Spleen (tissue), 11 donors: ENCODE measurements around the gene KLHDC4. TPM values are rescaled to one million over a fixed set of nuclear protein-coding genes. Genes with fewer than 3 reads are reported as not detected.

Experiments
- DNase-seq: peaks from one replicate; pipeline ENCODE4 v3.0.0-alpha.2; 2020
- H3K27ac ChIP-seq, 8 donors: fragments of 200-600 bp; sonication (generic) in 7 of 8; 1 replicate in 4 of 8; 2 replicates in 4 of 8; pipeline versions ENCODE4 v1.5.0 to v1.8.0; 2016 to 2021; ENCODE audit warnings: inconsistent platforms in 4 of 8, mild to moderate bottlenecking in 4 of 8, moderate library complexity in 1 of 8
- H3K27me3 ChIP-seq, 7 donors: fragments of 200-600 bp; sonication (generic) in 6 of 7; replicated peaks in 1 of 7; 1 replicate in 4 of 7; 2 replicates in 3 of 7; pipeline versions ENCODE4 v1.5.0 to v1.8.0; 2016 to 2021; ENCODE audit warnings: inconsistent platforms in 3 of 7, mild to moderate bottlenecking in 1 of 7
- H3K36me3 ChIP-seq, 6 donors: fragments of 200-600 bp; sonication (generic) in 5 of 6; 1 replicate in 4 of 6; 2 replicates in 2 of 6; pipeline versions ENCODE4 v1.5.0 to v1.8.0; 2016 to 2021; ENCODE audit warnings: inconsistent platforms in 2 of 6
- H3K4me1 ChIP-seq, 6 donors: fragments of 200-600 bp; sonication (generic) in 5 of 6; 1 replicate in 3 of 6; 2 replicates in 3 of 6; pipeline versions ENCODE4 v1.5.0 to v1.8.0; 2016 to 2021; ENCODE audit warnings: inconsistent platforms in 3 of 6
- H3K4me3 ChIP-seq, 8 donors: fragments of 200-600 bp; sonication (generic) in 7 of 8; 1 replicate in 4 of 8; 2 replicates in 4 of 8; pipeline versions ENCODE4 v1.5.0 to v1.8.0; 2016 to 2021; ENCODE audit warnings: inconsistent platforms in 4 of 8, mild to moderate bottlenecking in 4 of 8, moderate library complexity in 2 of 8
- H3K9me3 ChIP-seq, 8 donors: fragments of 200-600 bp; sonication (generic) in 7 of 8; 1 replicate in 4 of 8; 2 replicates in 4 of 8; pipeline versions ENCODE4 v1.5.0 to v1.8.0; 2016 to 2021; ENCODE audit warnings: inconsistent platforms in 4 of 8
- POLR2A ChIP-seq, 3 donors: fragments of 450-650 bp; IDR thresholded peaks; one replicate each; pipeline ENCODE4 v1.5.1; 2017; ENCODE audit warnings: antibody characterized with exemption in 3 of 3, mild to moderate bottlenecking in 1 of 3
- POLR2AphosphoS5 ChIP-seq, 3 donors: sonication (generic); formaldehyde crosslinking; IDR thresholded peaks; one replicate each; pipeline ENCODE4 v1.5.1; 2017; ENCODE audit warnings: antibody characterized with exemption in 3 of 3
- WGBS, 5 donors: extraction: QIAGEN DNeasy Blood & Tissue Kit in 3 of 5; methylation state at CpG; one replicate each; pipeline versions ENCODE4 v1.1.5 to v1.1.7; 2013 to 2018; 5-methylcytosine and 5-hydroxymethylcytosine counted together
- intact Hi-C: fragments of 100-400 bp; cut with DNase I; formaldehyde crosslinking; loops from one replicate; pipeline ENCODE4 v1.15.0; 2023; ENCODE audit warnings: low total_unique reads
- polyA plus RNA-seq, 3 donors: library from polyadenylated mRNA; stranded (reverse); fragments of 200-250 nt; gene quantifications; one replicate each; pipeline ENCODE4 v1.2.1, GENCODE V29; 2013
- total RNA-seq, 7 donors: library from RNA; depleted of rRNA in 3 of 7; stranded (reverse); fragments of >200 nt in 3 of 7; fragmentation: NEBNext Ultra II Directional in 4 of 7; extraction: Animal tissue kit (Norgen Biotek cat#: 25700) in 4 of 7; gene quantifications; one replicate each; pipeline versions ENCODE4 v1.1.0 to v1.2.1, GENCODE V29; 2016 to 2021
- TF ChIP-seq, protein P1 (sequence below), 11 experiments: fragments of 200-600 bp in 7 of 11; fragments of 450-650 bp in 4 of 11; sonication (generic) in 4 of 11; IDR thresholded peaks in 8 of 11; conservative IDR thresholded peaks in 3 of 11; 1 replicate in 7 of 11; 2 replicates in 4 of 11; pipeline versions ENCODE4 v1.4.0 to v1.8.0; 2016 to 2021; ENCODE audit warnings: antibody characterized with exemption in 11 of 11, inconsistent platforms in 4 of 11, mild to moderate bottlenecking in 1 of 11
- donor health status: healthy with polysubstance abuse.
- donor health status: DM: no; HTN: no; CAD: no; lungs with moderate emphysema.
- donor health status: DM: no; HTN: no; CAD: no.
- donor health status: Bipolar disorder and iron deficiency.
- donor health status: healthy.
- donor health status: DM: no; HTN: no; CAD: no.
- donor health status: DM: yes; HTN: yes; CAD: no.

The KLHDC4 gene
- total and polyA plus RNA-seq, 10 donors = 30.2 to 91.7 (median 56.7) TPM

DNA sequence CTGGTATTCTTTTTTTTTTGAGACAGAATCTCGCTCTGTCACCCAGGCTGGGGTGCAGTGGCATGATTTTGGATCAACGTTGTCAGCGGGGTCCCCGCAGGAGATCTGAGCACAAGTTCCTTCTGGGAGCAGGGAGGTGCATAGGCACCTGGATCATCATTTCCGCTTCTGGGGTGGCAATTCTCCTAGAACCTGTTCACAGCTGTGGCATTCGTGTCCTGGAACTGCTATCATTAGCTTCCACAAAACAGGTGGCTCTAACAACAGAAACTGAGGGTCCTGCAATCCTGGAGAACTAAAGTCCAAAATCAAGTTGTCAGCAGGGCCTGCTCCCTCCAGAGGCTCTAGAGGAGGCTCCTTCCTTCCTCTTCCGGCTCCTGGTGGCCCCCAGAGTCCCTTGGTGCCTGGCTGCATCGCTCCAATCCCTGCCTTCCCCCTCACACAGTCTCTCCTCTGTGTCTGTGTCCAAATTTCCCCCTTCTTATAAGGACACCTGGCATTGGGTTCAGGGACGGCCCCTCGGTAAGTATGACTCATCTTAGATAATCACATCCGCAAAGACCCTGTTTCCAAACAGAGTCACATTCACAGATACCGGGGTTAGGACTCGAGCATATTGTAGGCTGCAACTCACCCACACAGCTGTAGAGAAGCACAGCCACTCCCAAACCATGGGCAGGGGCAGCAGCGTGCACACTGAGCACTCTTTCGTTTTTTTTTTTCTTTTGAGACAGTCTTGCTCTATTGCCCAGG lies 43.5 kb upstream of the KLHDC4 start:
- Histone ChIP-seq H3K4me1 (peaks cover 5 to 60% (median 37%) of the 10 kb centered on the region in 6 donors), H3K4me3 (peak overlapping the region in 1 of 8 donors; percentile 37), H3K27me3 (peaks cover 0 to 30% (median 0%) of the 10 kb centered on the region in 7 donors), H3K9me3 (no peaks in the 10 kb centered on the region), H3K36me3 (no peaks in the 10 kb centered on the region), H3K27ac (peak overlapping the region in 4 of 8 donors; percentile 66 to 82 (median 72))
- WGBS, 5 donors = 41 to 47% (median 44%) methylated on average over 15 of the region's 15 CpGs
- no peak for DNase-seq
- intact Hi-C loops = no loop called here
- TF ChIP-seq POLR2AphosphoS5 (IDR thresholded peaks at IDR 0.05) (no peak), POLR2A (IDR thresholded peaks at IDR 0.05) (no peak)
- TF ChIP-seq, protein P1, sequence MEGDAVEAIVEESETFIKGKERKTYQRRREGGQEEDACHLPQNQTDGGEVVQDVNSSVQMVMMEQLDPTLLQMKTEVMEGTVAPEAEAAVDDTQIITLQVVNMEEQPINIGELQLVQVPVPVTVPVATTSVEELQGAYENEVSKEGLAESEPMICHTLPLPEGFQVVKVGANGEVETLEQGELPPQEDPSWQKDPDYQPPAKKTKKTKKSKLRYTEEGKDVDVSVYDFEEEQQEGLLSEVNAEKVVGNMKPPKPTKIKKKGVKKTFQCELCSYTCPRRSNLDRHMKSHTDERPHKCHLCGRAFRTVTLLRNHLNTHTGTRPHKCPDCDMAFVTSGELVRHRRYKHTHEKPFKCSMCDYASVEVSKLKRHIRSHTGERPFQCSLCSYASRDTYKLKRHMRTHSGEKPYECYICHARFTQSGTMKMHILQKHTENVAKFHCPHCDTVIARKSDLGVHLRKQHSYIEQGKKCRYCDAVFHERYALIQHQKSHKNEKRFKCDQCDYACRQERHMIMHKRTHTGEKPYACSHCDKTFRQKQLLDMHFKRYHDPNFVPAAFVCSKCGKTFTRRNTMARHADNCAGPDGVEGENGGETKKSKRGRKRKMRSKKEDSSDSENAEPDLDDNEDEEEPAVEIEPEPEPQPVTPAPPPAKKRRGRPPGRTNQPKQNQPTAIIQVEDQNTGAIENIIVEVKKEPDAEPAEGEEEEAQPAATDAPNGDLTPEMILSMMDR (IDR thresholded peaks at IDR 0.05 in 8 of 11, conservative IDR thresholded peaks at IDR 0.05 in 3 of 11) = no peak

DNA sequence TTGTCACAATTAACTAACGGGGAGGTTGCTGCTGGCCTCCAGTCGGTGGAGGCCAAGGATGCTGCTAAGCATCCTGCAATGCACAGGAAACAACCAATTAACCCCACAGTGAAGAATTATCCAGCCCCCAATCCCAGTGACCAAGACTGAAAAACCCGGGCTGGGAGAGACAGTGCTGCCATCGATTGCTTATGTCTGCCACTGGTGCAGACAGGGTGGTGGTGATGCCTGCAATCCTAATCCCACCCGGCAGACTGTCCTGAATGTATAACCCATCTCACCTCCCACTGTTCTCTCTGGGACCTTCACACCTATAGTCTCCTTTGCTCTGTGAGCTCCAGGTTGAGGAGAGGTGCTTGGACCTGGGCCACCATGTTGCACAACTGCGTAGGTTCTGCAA lies 42.3 kb upstream of the KLHDC4 start:
- no peak for DNase-seq
- TF ChIP-seq, protein P1 (IDR thresholded peaks at IDR 0.05 in 8 of 11, conservative IDR thresholded peaks at IDR 0.05 in 3 of 11) = no peak
- TF ChIP-seq POLR2A (IDR thresholded peaks at IDR 0.05) = no peak
- no peak for TF ChIP-seq POLR2AphosphoS5 (IDR thresholded peaks at IDR 0.05)
- Histone ChIP-seq H3K9me3 (no peaks in the 10 kb centered on the region), H3K4me1 (peaks cover 5 to 60% (median 37%) of the 10 kb centered on the region in 6 donors), H3K4me3 (no peak overlapping the region), H3K27me3 (peaks cover 0 to 31% (median 0%) of the 10 kb centered on the region in 7 donors), H3K27ac (peak overlapping the region in 1 of 8 donors; percentile 78), H3K36me3 (no peaks in the 10 kb centered on the region)
- 78 to 94% (median 86%) methylated on average over 5 to 6 of the region's 6 CpGs for WGBS, 5 donors
- intact Hi-C loops = no loop called here

DNA sequence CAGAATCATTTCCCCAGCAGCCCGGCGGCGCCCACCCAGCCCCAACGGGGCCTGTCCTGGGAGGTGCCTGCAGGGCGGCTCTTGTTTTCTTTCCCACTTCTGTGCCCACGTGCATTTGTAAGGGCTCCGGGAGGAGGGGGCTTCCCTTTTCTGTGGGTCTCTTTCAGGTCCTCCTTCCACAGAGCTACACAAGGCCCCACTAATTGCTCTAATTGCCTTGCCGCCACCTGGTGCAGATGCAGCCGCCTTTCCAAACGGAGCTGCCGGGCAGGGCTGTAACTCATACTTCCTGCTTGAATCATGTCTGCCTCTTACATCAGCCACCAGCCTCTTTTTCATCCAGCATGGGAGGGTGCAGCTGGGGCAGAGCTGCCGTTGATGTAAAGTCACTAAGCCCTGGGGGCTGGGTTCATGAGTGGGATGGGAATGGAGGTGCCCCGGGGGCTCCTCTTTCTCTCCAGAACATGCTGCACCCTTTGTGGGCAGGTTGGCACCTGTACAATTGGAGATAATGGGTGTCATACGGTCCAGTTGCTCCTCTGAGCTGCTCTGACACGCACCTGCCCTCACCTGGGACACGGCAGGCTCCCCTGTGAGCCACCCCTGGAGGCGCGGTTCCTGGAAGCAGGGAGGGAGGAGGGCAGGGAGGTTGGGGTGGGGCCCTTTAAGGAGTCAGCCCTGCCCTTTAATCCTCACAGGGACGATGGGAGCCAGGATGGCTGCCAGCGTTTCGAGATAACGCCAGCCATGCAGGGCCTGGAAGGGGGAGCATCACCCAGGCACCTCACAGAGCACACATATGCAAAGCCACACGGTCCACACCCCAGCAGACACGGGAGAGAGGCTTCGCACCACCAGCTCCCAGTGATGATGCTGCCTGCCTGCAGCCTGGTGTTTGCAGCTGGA lies 41.1 kb upstream of the KLHDC4 start:
- intact Hi-C loops = no loop called here
- Histone ChIP-seq H3K9me3 (no peaks in the 10 kb centered on the region), H3K4me3 (peak overlapping the region in 4 of 8 donors; percentile 2 to 41 (median 14)), H3K27me3 (peaks cover 0 to 36% (median 0%) of the 10 kb centered on the region in 7 donors), H3K27ac (peak overlapping the region in 5 of 8 donors; percentile 20 to 80 (median 69)), H3K4me1 (peaks cover 5 to 60% (median 37%) of the 10 kb centered on the region in 6 donors), H3K36me3 (no peaks in the 10 kb centered on the region)
- 20 to 36% (median 26%) methylated on average over 19 to 25 of the region's 25 CpGs for WGBS, 5 donors
- peak in 2 of 3 donors; percentile 28 to 63 for TF ChIP-seq POLR2AphosphoS5 (IDR thresholded peaks at IDR 0.05)
- TF ChIP-seq POLR2A (IDR thresholded peaks at IDR 0.05) = no peak
- TF ChIP-seq, protein P1 (IDR thresholded peaks at IDR 0.05 in 8 of 11, conservative IDR thresholded peaks at IDR 0.05 in 3 of 11) = no peak
- peak; percentile 81 for DNase-seq
